Nephron progenitor cell (in vitro differentiated cells): ENCODE measurements around the gene FFAR1.
A peak's percentile ranks its signal among the peaks of the same experiment; 100 is the strongest.
"Not testable (repeated sequence)": the region's sequence is repeated elsewhere in the genome, so short reads cannot be mapped to it uniquely, and the experiment has no call there.

Experiments
- DNase-seq: peaks from one replicate; pipeline ENCODE4 v3.0.0; 2021
- H3K27ac Mint-ChIP-seq: 2 replicates; pipeline ENCODE4 v1.8.0; 2021; ENCODE audit warnings: mild to moderate bottlenecking, moderate library complexity, mixed read lengths
- H3K27me3 Mint-ChIP-seq: 2 replicates; pipeline ENCODE4 v1.8.0; 2021; ENCODE audit warnings: mild to moderate bottlenecking, low read depth, mixed read lengths; ENCODE audit not compliant: poor library complexity
- H3K36me3 Mint-ChIP-seq: 2 replicates; pipeline ENCODE4 v1.8.0; 2021; ENCODE audit warnings: low read depth, mixed read lengths
- H3K4me1 Mint-ChIP-seq: 2 replicates; pipeline ENCODE4 v1.8.0; 2021; ENCODE audit warnings: mixed read lengths
- H3K4me3 Mint-ChIP-seq: 2 replicates; pipeline ENCODE4 v1.8.0; 2021; ENCODE audit warnings: mild to moderate bottlenecking, moderate library complexity, mixed read lengths
- H3K9me3 Mint-ChIP-seq: 2 replicates; pipeline ENCODE4 v1.8.0; 2021; ENCODE audit warnings: mild to moderate bottlenecking, moderate library complexity, mixed read lengths
- TF ChIP-seq, protein P1 (sequence below): fragments of 200-600 bp; sonication (generic); IDR thresholded peaks from 2 replicates; pipeline ENCODE4 v1.5.0; 2021; ENCODE audit warnings: antibody characterized with exemption

FFAR1 gene

DNA sequence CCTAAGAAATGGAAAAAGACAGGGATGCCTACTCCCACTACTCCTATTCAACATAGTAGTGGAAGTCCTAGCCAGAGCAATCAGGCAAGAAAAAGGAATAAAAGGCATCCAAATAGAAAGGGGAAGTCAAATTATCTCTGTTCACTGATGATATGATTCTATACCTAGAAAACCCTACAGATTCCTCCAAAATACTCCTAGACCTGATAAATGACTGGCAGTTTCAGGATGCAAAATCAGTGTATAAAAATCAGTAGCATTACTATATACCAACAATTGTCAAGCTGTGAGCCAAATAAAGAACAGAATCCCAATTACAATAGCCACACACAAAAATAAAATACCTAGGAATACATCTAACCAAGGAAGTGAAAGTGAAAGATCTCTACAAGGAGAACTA is 21.8 kb downstream of the FFAR1 start:
- no peak for DNase-seq
- peaks cover 14% of the 10 kb centered on the region for H3K9me3 Mint-ChIP-seq
- H3K4me3 Mint-ChIP-seq = no peak overlapping the region
- peaks cover 10% of the 10 kb centered on the region for H3K4me1 Mint-ChIP-seq
- no peaks in the 10 kb centered on the region for H3K36me3 Mint-ChIP-seq
- TF ChIP-seq, protein P1, sequence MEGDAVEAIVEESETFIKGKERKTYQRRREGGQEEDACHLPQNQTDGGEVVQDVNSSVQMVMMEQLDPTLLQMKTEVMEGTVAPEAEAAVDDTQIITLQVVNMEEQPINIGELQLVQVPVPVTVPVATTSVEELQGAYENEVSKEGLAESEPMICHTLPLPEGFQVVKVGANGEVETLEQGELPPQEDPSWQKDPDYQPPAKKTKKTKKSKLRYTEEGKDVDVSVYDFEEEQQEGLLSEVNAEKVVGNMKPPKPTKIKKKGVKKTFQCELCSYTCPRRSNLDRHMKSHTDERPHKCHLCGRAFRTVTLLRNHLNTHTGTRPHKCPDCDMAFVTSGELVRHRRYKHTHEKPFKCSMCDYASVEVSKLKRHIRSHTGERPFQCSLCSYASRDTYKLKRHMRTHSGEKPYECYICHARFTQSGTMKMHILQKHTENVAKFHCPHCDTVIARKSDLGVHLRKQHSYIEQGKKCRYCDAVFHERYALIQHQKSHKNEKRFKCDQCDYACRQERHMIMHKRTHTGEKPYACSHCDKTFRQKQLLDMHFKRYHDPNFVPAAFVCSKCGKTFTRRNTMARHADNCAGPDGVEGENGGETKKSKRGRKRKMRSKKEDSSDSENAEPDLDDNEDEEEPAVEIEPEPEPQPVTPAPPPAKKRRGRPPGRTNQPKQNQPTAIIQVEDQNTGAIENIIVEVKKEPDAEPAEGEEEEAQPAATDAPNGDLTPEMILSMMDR = no peak
- no peak overlapping the region for H3K27ac Mint-ChIP-seq
- peaks cover 32% of the 10 kb centered on the region for H3K27me3 Mint-ChIP-seq

DNA sequence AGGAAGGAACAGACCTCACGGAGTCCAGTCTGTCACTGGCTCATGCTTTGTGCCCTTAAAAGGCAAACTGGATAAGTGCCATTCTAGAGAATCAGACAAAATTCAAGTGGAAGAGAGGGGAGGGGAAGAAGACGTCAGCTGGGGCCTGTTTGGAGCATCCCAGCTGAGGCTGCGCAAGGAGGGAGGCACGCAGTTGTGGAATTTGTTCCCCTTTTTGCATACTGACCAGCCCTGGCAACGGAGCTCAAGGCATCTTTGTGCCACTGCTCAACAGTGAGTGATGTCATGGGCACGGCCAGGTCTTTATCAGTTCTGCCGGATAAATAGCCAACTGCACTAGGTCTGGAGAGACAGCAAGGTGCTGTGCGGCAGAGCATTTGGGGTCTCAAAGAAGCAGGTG is 23.0 kb downstream of the FFAR1 start, which contains the start of gene GPR42:
Gene GPR42, plus strand, starts transcription at position 347 of the 400 bp plus-strand sequence. CDS start 292 bp downstream, outside the sequence.
- Mint-ChIP-seq H3K4me3 (no peak within 1 kb of the TSS), H3K4me1 (peaks cover 22% of the 10 kb centered on the region), H3K9me3 (peaks cover 24% of the 10 kb centered on the region), H3K27me3 (peaks cover 39% of the 10 kb centered on the region), H3K36me3 (no peaks in the 10 kb centered on the region), H3K27ac (no peak within 1 kb of the TSS)
- DNase-seq = no peak
- TF ChIP-seq, protein P1 = no peak

DNA sequence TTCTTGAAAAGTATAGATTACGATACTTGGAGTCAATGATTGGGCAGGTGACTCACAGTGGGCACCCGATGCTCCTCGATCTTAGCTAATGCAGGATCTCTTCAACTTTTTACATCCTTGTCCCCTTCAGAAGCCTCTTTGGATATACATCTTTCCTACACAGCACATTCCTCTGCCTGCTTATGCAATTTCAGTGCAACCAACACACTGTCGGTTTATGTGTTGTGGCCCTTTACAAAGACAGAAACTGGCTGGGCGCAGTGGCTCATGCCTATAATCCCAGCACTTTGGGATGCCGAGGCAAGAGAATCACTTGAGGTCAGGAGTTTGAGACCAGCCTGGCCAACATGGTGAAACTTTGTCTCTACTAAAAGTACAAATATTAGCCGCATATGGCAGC is 25.8 kb downstream of the FFAR1 start:
- Mint-ChIP-seq H3K9me3 (peaks cover 40% of the 10 kb centered on the region), H3K4me1 (peaks cover 33% of the 10 kb centered on the region), H3K27ac (no peak overlapping the region), H3K27me3 (peaks cover 28% of the 10 kb centered on the region), H3K4me3 (no peak overlapping the region), H3K36me3 (no peaks in the 10 kb centered on the region)
- DNase-seq = no peak
- TF ChIP-seq, protein P1 = no peak

DNA sequence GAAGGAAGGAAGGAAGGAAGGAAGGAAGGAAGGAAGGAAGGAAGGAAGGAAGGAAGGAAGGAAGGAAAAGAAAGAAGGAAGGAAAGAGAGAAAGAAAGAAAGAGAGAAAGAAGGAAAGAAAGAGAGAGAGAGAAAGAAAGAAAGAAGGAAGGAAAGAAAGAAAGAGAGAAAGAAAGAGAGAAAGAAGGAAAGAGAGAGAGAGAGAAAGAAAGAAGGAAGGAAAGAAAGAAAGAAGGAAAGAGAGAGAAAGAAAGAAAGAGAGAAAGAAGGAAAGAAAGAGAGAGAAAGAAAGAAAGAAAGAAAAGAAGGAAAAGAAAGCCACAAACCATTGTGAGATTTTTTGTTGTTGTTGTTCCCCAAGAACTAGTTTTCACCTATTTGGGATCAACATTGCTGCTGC is 26.3 kb downstream of the FFAR1 start:
- H3K36me3 Mint-ChIP-seq, H3K4me3 Mint-ChIP-seq, DNase-seq: not testable (repeated sequence)
- peak overlapping the region; percentile 33 for H3K27ac Mint-ChIP-seq
- peaks cover 33% of the 10 kb centered on the region for H3K4me1 Mint-ChIP-seq
- peaks cover 43% of the 10 kb centered on the region for H3K9me3 Mint-ChIP-seq
- peaks cover 23% of the 10 kb centered on the region for H3K27me3 Mint-ChIP-seq

DNA sequence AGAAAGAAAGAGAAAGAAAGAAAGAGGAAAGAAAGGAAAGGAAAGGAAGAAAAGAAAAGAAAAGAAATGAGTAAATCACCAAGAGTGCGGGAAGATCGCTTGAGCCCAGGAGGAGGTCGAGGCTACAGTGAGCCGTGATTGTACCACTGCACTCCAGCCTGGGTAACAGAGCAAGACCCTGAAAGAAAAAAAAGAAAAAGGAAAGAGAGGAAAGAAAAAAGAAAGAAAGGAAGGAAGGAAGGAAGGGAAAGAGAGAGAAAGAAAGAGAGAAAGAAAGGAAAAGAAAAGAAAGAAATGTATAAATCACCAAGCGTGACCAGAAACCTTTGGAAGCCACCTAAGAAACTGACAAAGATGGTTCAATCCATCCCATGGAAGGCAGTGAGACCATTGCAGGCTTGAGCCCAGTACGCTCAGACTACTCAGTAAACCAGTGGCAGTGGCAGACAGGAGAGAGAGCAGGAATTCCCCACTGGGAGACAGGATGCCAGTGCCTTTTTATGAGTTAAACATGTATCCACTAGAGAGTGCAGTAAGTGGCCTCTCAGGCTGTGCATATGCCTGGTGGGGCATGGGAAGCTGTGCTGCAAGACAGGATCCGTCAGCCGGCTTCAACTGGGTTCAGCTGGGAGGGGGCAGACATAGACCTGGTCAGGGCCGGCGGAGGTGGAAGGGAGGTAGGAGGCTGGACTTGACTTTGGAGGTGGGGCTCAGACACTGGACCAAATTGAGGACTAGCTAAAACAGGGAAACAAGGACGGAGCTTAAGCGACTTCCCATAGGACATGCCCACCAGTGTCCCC is 28.0 kb downstream of the FFAR1 start:
- H3K36me3 Mint-ChIP-seq = no peaks in the 10 kb centered on the region
- peaks cover 38% of the 10 kb centered on the region for H3K9me3 Mint-ChIP-seq
- no peak overlapping the region for H3K27ac Mint-ChIP-seq
- H3K4me3 Mint-ChIP-seq = no peak overlapping the region
- H3K27me3 Mint-ChIP-seq = peaks cover 28% of the 10 kb centered on the region
- DNase-seq = no peak
- TF ChIP-seq, protein P1 = no peak
- peaks cover 38% of the 10 kb centered on the region for H3K4me1 Mint-ChIP-seq

DNA sequence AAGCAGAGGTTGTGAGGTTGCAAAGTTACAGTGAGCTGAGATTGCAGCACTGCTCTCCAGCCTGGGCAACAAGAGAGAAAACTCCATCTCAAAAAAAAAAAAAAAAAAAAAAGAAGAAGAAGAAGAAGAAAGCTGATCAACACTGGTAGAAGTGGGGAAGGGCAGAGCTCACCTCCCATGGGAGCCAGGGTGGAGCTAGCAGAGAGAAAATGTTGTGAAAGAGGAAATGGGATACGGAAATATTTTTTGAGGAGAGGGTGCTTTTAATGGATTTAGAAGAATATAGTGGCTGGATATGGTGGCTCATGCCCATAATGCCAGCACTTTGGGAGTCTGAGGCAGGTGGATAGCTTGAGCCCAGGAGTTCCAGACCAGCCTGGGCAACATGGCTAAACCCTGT is 30.0 kb downstream of the FFAR1 start:
- H3K27ac Mint-ChIP-seq = no peak overlapping the region
- TF ChIP-seq, protein P1 = no peak
- peaks cover 44% of the 10 kb centered on the region for H3K4me1 Mint-ChIP-seq
- H3K9me3 Mint-ChIP-seq = peaks cover 49% of the 10 kb centered on the region
- peaks cover 35% of the 10 kb centered on the region for H3K27me3 Mint-ChIP-seq
- no peak for DNase-seq
- H3K4me3 Mint-ChIP-seq = no peak overlapping the region
- no peaks in the 10 kb centered on the region for H3K36me3 Mint-ChIP-seq
